ENCODE measurements around the gene ZC3H13.

- TF ChIP-seq CTCF (IDR thresholded peaks at IDR 0.05; ENCODE audit: low read depth, low read length, poor library complexity, severe bottlenecking), result no peak
- TF ChIP-seq EZH2phosphoT487 (IDR thresholded peaks at IDR 0.05; ENCODE audit: borderline replicate concordance, low read length), result no peak
Measured at GRCh38 chr13:46088821-46089562, 36.4 kb upstream of the ZC3H13 start.

Measured in DOHH2 (cell line).